Right renal pelvis (tissue), 4 donors: Measurements from ENCODE around the gene LRP1-AS. TPM values are rescaled to one million over a fixed set of nuclear protein-coding genes. Genes with fewer than 3 reads are reported as not detected.

ENCODE experiments used
- DNase-seq, 4 donors: peaks; one replicate each; pipeline ENCODE4 v3.0.0-alpha.2; 2013; ENCODE audit warnings: low read depth in 4 of 4, low spot score in 3 of 4, missing footprints in 1 of 4
- polyA plus RNA-seq, 4 donors: library from polyadenylated mRNA; unstranded; fragments of 120-200 nt; gene quantifications; one replicate each; pipeline ENCODE4 v1.2.1, GENCODE V29; 2013; ENCODE audit not compliant: insufficient read length in 4 of 4

Gene LRP1-AS
- polyA plus RNA-seq, 4 donors: 0.18 TPM; not detected in 3

DNA sequence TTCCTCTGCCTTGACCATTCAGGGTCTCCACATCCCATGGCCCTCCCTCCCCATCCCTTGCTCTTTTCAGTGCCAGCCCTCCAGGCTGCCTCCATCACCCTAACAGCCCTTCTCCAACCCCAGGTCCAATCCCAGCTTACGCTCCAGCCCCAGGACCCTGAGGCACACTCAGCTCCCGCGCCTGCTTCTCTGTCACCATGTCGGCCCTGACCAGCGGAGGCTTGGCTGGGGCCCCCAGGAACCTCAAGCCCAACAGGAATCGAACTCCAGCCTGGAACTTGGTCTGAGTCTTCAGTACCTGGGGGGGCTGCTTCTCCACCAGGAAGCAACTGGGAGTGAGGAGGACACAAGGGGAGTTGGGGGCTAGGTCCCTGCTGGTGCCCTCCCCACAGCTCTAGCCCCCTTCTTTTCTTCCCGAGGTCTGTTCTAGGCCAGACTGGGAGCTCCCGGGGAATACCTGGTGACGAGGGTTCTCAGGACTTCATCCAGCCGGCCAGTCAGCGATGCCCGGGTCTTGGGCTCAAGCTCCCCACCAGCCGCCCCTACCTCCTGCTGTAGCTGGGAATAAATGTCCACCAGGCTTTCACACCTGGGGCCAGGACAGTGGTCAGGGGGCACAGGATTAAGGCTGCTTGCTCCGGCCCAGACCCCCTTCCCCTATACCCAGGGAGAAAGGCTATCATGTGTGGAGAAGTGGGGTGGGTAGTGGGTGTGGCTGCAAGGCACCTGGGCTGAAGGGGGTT, 42.2 kb downstream of the LRP1-AS start:
- no peak for DNase-seq

- no peak for DNase-seq
Measured at GRCh38 chr12:57104292-57104910, 43.0 kb downstream of the LRP1-AS start.

DNA sequence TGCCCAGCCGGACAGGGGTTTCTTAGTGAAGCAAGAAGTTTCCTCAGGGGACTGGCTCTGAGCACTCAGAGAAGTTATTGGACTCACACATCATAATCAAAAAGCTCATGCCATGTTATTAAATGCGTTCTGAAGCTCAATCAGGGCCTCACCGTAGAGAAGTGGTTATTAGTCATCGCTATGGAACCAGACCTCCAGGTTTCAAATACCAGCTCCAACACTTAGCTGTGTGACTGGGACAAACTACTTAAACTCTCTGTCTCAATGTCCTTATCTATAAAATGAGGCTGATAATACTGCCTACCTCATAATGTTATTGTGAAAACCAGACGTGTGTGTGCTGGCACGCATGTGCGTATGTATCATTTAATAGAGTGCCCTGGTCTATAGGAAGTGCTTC, 43.6 kb downstream of the LRP1-AS start:
- DNase-seq: no peak

DNA sequence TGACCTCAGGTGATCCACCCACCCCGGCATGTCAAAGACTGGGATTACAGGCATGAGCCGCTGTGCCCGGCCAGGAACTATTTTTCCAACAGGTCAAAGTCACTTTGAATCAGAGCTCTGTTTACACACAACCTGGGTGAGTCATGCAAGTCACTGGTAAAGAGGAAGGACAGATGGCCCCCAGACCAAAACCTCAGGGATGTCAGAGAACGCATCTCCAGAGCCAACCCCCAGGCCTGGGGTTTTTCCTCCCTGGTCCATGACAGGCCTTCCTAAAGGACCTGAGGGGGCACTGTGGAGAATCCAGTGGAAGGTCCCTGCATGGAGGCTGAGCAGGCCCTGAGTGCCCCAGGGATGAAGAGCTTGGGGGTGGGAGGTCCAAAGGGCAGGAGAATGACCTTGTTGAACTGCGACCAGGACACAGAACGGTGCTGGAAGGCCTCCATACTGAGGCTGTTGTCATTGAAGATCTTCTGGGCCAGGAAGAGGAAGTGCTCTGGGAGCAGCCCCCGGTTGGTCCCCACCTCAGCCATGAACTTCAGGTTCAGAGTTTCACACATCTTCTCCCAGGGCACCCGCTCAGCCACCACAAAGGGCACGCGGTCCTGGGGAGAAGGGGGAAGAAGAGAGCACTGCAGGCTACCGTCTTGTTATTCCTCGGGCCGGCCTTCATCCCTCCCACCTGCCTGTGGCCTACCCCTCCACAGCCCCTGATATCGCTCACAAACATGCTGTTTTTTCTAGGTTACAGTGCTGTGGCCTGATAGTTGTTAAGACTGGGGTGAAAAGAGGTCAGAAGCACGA, 45.3 kb downstream of the LRP1-AS start:
- DNase-seq: no peak

GRCh38 chr12:57099766-57100165, 47.7 kb downstream of the LRP1-AS start:
- DNase-seq: no peak

GRCh38 chr12:57099047-57099714, 48.2 kb downstream of the LRP1-AS start:
- DNase-seq: no peak

DNA sequence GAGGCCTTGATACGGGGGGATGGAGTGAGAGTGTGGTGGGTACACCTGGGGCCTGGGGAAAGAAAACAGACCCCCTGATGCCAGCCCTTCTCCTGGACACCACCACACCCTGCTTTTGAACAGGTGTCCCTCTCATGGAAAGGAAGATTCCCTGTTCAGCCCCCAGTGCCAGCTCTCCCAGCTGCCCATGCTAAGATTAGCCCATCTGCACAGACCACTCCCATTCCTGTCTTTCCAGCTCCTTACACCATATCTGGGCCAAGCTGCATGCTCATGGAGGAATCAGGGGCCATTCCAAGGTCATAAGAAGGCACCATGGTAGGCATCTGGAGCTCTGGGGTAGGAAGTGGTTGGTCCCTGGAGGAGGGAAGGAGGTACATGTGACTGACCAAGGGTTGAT, 48.9 kb downstream of the LRP1-AS start:
- no peak for DNase-seq

- DNase-seq: no peak
Measured at GRCh38 chr12:57097554-57097835, 49.9 kb downstream of the LRP1-AS start.

DNA sequence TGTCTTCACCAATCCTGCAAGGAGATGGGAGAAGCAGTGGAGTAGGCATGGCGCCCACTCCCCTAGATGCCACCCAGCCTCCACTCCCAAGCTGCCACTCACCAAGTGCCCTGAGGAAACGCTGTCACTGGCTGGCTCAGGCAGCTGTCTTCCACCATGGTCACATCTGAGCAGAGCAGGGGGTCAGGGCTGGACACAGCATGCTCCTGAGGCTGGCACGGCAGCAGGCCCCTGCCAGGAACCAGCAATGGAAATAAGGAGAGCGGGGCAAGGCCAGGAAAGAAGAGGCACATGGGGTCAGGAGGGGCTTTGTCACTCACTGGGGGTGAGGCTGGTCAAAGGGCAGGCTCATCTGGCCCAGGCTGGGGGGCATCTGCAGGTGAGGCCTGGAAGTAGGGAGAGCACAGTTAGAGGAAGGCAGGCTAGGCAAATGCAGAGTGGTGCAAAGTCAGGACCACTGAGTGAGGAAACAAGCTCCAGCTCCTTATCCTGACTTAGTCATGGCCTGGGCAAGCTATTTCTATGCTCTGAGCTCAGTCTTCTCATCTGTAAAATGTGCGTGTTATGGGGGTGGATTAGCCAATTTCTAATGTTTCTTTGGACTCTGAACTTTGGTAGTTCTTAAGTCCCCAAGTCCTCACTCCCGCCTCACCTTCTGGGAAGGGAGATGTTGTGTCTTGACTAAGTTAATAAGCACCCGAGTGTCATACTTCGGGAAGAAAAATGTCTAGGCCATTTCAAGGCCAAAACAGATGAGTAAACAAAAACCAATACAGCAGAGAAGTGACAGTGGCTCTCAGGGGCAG, 50.5 kb downstream of the LRP1-AS start:
- no peak for DNase-seq

DNA sequence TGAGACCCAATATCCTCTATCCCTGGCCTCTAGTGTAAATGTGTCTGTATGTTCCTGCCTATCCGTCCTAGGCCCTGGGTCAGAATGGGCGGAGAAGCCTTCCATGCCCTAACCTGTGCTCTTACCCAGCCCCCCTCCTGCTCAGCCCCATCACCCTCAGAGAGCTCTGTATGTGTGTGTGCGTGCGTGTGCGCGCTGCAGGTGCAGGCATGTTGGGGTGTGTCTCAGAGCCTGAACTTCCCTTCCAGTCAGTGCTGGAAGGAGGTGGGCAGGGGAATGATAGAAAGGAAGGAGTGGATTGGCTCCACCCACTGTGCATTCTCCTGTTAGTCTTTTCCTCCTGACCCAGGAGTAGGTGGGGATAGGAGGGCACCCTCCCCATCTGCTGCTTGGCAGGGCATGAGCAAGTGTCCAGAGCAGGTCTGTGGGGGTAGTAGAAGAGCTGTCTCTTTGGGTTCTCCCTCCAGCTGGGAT, 51.3 kb downstream of the LRP1-AS start:
- no peak for DNase-seq

DNA sequence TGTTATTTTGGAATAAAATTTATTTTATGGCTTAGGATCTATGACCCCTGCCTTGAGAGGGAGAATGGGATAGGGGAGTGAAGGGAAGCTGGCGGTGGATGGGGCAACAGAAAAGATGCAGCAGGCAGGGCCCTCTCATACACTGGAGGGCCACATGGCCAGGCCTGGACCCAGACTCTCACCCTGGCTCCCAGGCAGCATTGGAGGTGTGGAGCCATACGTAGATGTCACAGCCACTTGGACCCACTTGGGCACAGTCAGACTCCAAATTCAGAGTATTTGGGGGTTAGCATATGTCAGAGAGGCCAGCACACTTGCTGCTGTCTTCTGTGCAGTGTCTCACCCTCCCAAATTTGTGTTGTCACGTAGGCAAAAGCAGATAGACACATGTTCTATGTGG, 52.0 kb downstream of the LRP1-AS start:
- DNase-seq: no peak

Other genes with a start within 250 kb of the LRP1-AS start
- gene SDR9C7, start 213.2 kb downstream of the LRP1-AS start, polyA plus RNA-seq: under 1 TPM; 0.11 to 0.25 (median 0.19) TPM
- under 1 TPM; 0.43 to 0.64 (median 0.47) TPM for gene RDH16, start 190.0 kb downstream of the LRP1-AS start, polyA plus RNA-seq
- gene ZBTB39, start 141.1 kb downstream of the LRP1-AS start, polyA plus RNA-seq: 10 to 100 TPM; 11.7 to 13.8 (median 13.7) TPM
- gene TAC3, start 131.1 kb downstream of the LRP1-AS start, polyA plus RNA-seq: 1 to 10 TPM in 3 of 4 donors, under 1 TPM in 1; 0.39 to 5.3 (median 3.0) TPM
- gene MYO1A, start 97.5 kb downstream of the LRP1-AS start, polyA plus RNA-seq: under 1 TPM; 0.08 to 0.39 (median 0.15) TPM
- 10 to 100 TPM; 21.3 to 25.9 (median 25.3) TPM for gene NEMP1, start 68.8 kb downstream of the LRP1-AS start, polyA plus RNA-seq
- 10 to 100 TPM; 42.8 to 51.3 (median 45.9) TPM for gene NAB2, start 58.5 kb downstream of the LRP1-AS start, polyA plus RNA-seq
- 100 to 1,000 TPM in 1 of 4 donors, 10 to 100 TPM in 3; 88.9 to 114 (median 98.0) TPM for gene STAT6, start 36.3 kb downstream of the LRP1-AS start, polyA plus RNA-seq
- 100 to 1,000 TPM in 1 of 4 donors, 10 to 100 TPM in 3; 63.0 to 102 (median 70.6) TPM for gene LRP1, start 19.1 kb downstream of the LRP1-AS start, polyA plus RNA-seq
- gene NXPH4, start 69.2 kb upstream of the LRP1-AS start, polyA plus RNA-seq: 1 to 10 TPM; 2.4 to 4.4 (median 3.1) TPM
- 10 to 100 TPM; 69.7 to 86.9 (median 71.7) TPM for gene SHMT2, start 82.1 kb upstream of the LRP1-AS start, polyA plus RNA-seq
- 1 to 10 TPM; 3.4 to 4.5 (median 3.7) TPM for gene STAC3, start 103.6 kb upstream of the LRP1-AS start, polyA plus RNA-seq